Pancreas (tissue), 10 donors: ENCODE results near the gene C21orf91. TPM values are rescaled to one million over a fixed set of nuclear protein-coding genes. Genes with fewer than 3 reads are reported as not detected.

Experiments
- ATAC-seq, 4 donors: fragments of 200-7000 bp; cut with Tn5 transposase; one replicate each; pipeline versions ENCODE4 v1.8.0 to v1.9.1; 2020; ENCODE audit warnings: mild to moderate bottlenecking in 4 of 4, moderate library complexity in 4 of 4
- DNase-seq, 6 donors: peaks; one replicate each; pipeline ENCODE4 v3.0.0-alpha.2; 2020
- FAIRE-seq: peaks from 2 replicates; lab custom pipeline; 2012; peaks lifted over from hg19 to GRCh38; lab: Jason Lieb, UNC
- H3K27ac ChIP-seq, 4 donors: fragments of 200-600 bp; sonication (generic); 1 replicate in 3 of 4; 2 replicates in 1 of 4; pipeline versions ENCODE4 v1.5.0 to v1.8.0; 2020
- H3K27me3 ChIP-seq, 4 donors: fragments of 200-600 bp; one replicate each; pipeline ENCODE4 v1.8.0; 2021
- H3K36me3 ChIP-seq, 3 donors: fragments of 200-600 bp; sonication (generic) in 1 of 3; one replicate each; pipeline versions ENCODE4 v1.5.0 to v1.8.0; 2020 to 2021
- H3K4me1 ChIP-seq, 3 donors: fragments of 200-600 bp; one replicate each; pipeline ENCODE4 v1.8.0; 2021
- H3K4me3 ChIP-seq, 4 donors: fragments of 200-600 bp; sonication (generic) in 2 of 4; one replicate each; pipeline versions ENCODE4 v1.5.0 to v1.8.0; 2020 to 2021
- H3K9me3 ChIP-seq, 4 donors: fragments of 200-600 bp; one replicate each; pipeline ENCODE4 v1.8.0; 2021
- WGBS, 2 donors: extraction: QIAGEN DNeasy Blood & Tissue Kit; methylation state at CpG; one replicate each; pipeline ENCODE4 v1.1.7; 2013; 5-methylcytosine and 5-hydroxymethylcytosine counted together
- intact Hi-C, 3 donors: fragments of 100-400 bp; cut with DNase I; formaldehyde crosslinking; loops; one replicate each; pipeline versions ENCODE4 v1.11.1 to v1.14.2; 2022
- polyA plus RNA-seq, 2 donors: library from polyadenylated mRNA; stranded (reverse); fragments of 200-250 nt; gene quantifications; one replicate each; pipeline ENCODE4 v1.2.3, GENCODE V29; 2013
- total RNA-seq, 6 donors: library from RNA; stranded (reverse); fragmentation: NEBNext Ultra II Directional in 4 of 6; extraction: Animal tissue kit (Norgen Biotek cat#: 25700) in 4 of 6; gene quantifications; one replicate each; pipeline versions ENCODE4 v1.2.1 to v1.2.4, GENCODE V29; 2021 to 2023
- TF ChIP-seq, protein P1 (sequence below), 4 donors: fragments of 200-600 bp; sonication (generic) in 3 of 4; IDR thresholded peaks; one replicate each; pipeline versions ENCODE4 v1.5.0 to v1.8.0; 2021; ENCODE audit warnings: antibody characterized with exemption in 4 of 4
- donor health status: healthy with polysubstance abuse.
- donor health status: DM: no; HTN: no; CAD: no; lungs with moderate emphysema.
- donor health status: DM: no; HTN: no; CAD: no.
- donor health status: control.
- donor health status: control.
- donor health status: Bipolar disorder and iron deficiency.
- donor health status: DM: yes; HTN: yes; CAD: no.
- donor health status: DM: no; HTN: no; CAD: no.
- donor health status: DM: no; HTN: no; CAD: no.
- donor health status: DM: yes; HTN: yes; CAD: no.

C21orf91 gene
- total and polyA plus RNA-seq, 8 donors = 1.1 to 8.1 (median 3.5) TPM

- intact Hi-C loops = no loop called here
- Histone ChIP-seq H3K4me3 (no peak overlapping the region), H3K27me3 (no peaks in the 10 kb centered on the region), H3K4me1 (no peaks in the 10 kb centered on the region), H3K27ac (no peak overlapping the region), H3K36me3 (peaks cover 0 to 14% (median 0%) of the 10 kb centered on the region in 3 donors), H3K9me3 (no peaks in the 10 kb centered on the region)
- ATAC-seq = no peak
- no peak for FAIRE-seq
- DNase-seq = no peak
- TF ChIP-seq, protein P1, sequence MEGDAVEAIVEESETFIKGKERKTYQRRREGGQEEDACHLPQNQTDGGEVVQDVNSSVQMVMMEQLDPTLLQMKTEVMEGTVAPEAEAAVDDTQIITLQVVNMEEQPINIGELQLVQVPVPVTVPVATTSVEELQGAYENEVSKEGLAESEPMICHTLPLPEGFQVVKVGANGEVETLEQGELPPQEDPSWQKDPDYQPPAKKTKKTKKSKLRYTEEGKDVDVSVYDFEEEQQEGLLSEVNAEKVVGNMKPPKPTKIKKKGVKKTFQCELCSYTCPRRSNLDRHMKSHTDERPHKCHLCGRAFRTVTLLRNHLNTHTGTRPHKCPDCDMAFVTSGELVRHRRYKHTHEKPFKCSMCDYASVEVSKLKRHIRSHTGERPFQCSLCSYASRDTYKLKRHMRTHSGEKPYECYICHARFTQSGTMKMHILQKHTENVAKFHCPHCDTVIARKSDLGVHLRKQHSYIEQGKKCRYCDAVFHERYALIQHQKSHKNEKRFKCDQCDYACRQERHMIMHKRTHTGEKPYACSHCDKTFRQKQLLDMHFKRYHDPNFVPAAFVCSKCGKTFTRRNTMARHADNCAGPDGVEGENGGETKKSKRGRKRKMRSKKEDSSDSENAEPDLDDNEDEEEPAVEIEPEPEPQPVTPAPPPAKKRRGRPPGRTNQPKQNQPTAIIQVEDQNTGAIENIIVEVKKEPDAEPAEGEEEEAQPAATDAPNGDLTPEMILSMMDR (IDR thresholded peaks at IDR 0.05) = no peak
- 85 to 87% methylated on average over 3 of the region's 3 CpGs for WGBS, 2 donors
Measured at GRCh38 chr21:17789656-17790055, 29.5 kb downstream of the C21orf91 start.

- ATAC-seq = no peak
- Histone ChIP-seq H3K27me3 (no peaks in the 10 kb centered on the region), H3K36me3 (peaks cover 0 to 14% (median 0%) of the 10 kb centered on the region in 3 donors), H3K9me3 (no peaks in the 10 kb centered on the region), H3K4me1 (no peaks in the 10 kb centered on the region), H3K4me3 (no peak overlapping the region), H3K27ac (no peak overlapping the region)
- WGBS, 2 donors = 61 to 67% methylated on average over 3 of the region's 3 CpGs
- FAIRE-seq = no peak
- no peak for DNase-seq
- intact Hi-C loops = no loop called here
- TF ChIP-seq, protein P1 (IDR thresholded peaks at IDR 0.05) = no peak
Measured at GRCh38 chr21:17789069-17789468, 30.1 kb downstream of the C21orf91 start.

GRCh38 chr21:17786851-17787181 is 32.3 kb downstream of the C21orf91 start:
- peaks cover 0 to 14% (median 0%) of the 10 kb centered on the region in 3 donors for H3K36me3 ChIP-seq
- intact Hi-C loops = no loop called here
- no peak overlapping the region for H3K27ac ChIP-seq
- 94 to 96% methylated on average over 2 of the region's 2 CpGs for WGBS, 2 donors
- no peak overlapping the region for H3K4me3 ChIP-seq
- H3K9me3 ChIP-seq = no peaks in the 10 kb centered on the region
- no peaks in the 10 kb centered on the region for H3K27me3 ChIP-seq
- H3K4me1 ChIP-seq = no peaks in the 10 kb centered on the region
- FAIRE-seq (no peak), ATAC-seq (no peak), DNase-seq (no peak)
- TF ChIP-seq, protein P1 (IDR thresholded peaks at IDR 0.05) = no peak

GRCh38 chr21:17786071-17786850 is 32.9 kb downstream of the C21orf91 start:
- no peak for DNase-seq
- intact Hi-C loops = no loop called here
- ATAC-seq = no peak
- no peak overlapping the region for H3K27ac ChIP-seq
- TF ChIP-seq, protein P1 (IDR thresholded peaks at IDR 0.05) = no peak
- no peaks in the 10 kb centered on the region for H3K9me3 ChIP-seq
- FAIRE-seq = no peak
- no peaks in the 10 kb centered on the region for H3K4me1 ChIP-seq
- WGBS, 2 donors = 91 to 96% methylated on average over 8 of the region's 8 CpGs
- H3K27me3 ChIP-seq = no peaks in the 10 kb centered on the region
- H3K4me3 ChIP-seq = no peak overlapping the region
- H3K36me3 ChIP-seq = peaks cover 0 to 14% (median 0%) of the 10 kb centered on the region in 3 donors

DNA sequence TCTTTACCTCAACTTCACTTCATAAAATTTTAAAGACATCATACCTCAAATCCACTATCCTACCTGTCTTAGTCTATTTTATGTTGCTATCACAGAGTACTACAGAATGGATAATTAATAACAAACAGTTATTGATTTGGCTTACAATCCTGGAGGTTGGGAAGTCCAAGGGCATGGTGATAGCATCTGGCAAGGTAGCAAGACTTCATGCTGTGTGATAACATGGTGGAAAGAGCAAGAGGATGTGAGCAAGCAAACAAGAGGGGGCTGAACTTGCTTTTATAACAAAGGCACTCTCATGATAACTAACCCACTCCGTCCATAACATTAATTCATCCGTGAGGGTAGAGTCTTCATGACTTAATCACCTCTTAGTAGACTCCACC is 33.8 kb downstream of the C21orf91 start:
- 96 to 97% methylated on average over 2 of the region's 2 CpGs for WGBS, 2 donors
- FAIRE-seq = no peak

More for the DNA sequence above, 33.8 kb downstream of the C21orf91 start:
- Histone ChIP-seq H3K27me3 (no peaks in the 10 kb centered on the region), H3K4me1 (no peaks in the 10 kb centered on the region), H3K4me3 (no peak overlapping the region), H3K36me3 (peaks cover 0 to 14% (median 0%) of the 10 kb centered on the region in 3 donors), H3K9me3 (no peaks in the 10 kb centered on the region), H3K27ac (no peak overlapping the region)
- DNase-seq (no peak), ATAC-seq (no peak)
- TF ChIP-seq, protein P1 (IDR thresholded peaks at IDR 0.05) = no peak
- intact Hi-C loops = no loop called here
